Measurements from ENCODE around the gene RALGAPA2. TPM values are rescaled to one million over a fixed set of nuclear protein-coding genes. Genes with fewer than 3 reads are reported as not detected.

RALGAPA2 gene
- polyA plus RNA-seq, 1 donor: 33.1 TPM

GRCh38 chr20:20413810-20414281, 298.6 kb downstream of the RALGAPA2 start:
- no peaks in the 10 kb centered on the region for H3K4me1 ChIP-seq (ENCODE audit: control insufficient read depth, insufficient read depth, low read length)
- no CpG with 5 or more reads among the region's 21 CpGs for WGBS (ENCODE audit: insufficient coverage, low lambda C conversion rate)
- no peaks in the 10 kb centered on the region for H3K9me3 ChIP-seq (ENCODE audit: control insufficient read depth, low read depth, low read length)
- no peak overlapping the region for H3K4me3 ChIP-seq (ENCODE audit: low read length)
- no peak for DNase-seq
- H3K36me3 ChIP-seq (ENCODE audit: control insufficient read depth, insufficient read depth, low read length): peaks cover 14% of the 10 kb centered on the region
- no peak overlapping the region for H3K27ac ChIP-seq (ENCODE audit: low read length)
- H3K27me3 ChIP-seq (ENCODE audit: control insufficient read depth, insufficient read depth, low read length): no peaks in the 10 kb centered on the region

DNA sequence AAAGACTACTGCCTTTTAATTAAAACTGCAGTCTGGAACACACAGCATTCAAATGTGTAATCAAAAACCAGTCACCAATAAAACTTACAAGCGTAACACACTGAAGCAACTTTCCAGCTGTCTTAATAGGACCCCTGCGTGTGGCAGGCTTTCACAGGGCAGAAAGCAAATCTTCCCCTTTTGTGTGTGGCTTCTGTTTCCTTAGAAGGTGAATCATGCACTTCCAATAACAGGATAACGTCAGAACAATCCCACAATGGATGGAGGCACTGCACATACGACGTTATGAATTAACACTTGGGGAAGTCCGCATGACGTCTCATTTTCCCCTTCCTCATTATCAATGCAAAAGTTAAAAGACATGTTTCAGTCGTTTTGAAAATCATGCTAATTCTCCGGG, 299.7 kb downstream of the RALGAPA2 start:
- WGBS (ENCODE audit: insufficient coverage, low lambda C conversion rate): 90% methylated on average over 2 of the region's 9 CpGs

DNA sequence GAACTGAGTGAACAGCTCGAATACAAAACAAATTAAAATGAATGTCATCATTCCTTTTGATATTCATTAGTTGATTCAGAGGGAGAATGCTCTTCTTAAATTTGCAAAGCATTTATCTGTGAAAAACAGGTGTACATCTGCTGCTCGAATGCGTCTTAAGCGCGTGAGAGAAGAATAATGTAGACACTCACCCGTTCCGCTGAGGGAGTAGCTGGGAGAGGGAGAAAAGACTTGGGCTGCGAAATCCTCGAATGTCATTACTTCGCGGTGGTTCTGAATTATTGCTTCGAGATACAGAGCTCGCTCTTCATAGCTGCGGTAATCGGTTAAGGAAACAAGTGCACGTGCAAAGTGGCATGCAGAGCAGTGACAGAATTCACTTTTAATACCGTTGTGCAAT, 300.6 kb downstream of the RALGAPA2 start:
- Histone ChIP-seq H3K36me3 (ENCODE audit: control insufficient read depth, insufficient read depth, low read length) (peaks cover 10% of the 10 kb centered on the region), H3K27me3 (ENCODE audit: control insufficient read depth, insufficient read depth, low read length) (no peaks in the 10 kb centered on the region), H3K4me1 (ENCODE audit: control insufficient read depth, insufficient read depth, low read length) (no peaks in the 10 kb centered on the region), H3K27ac (ENCODE audit: low read length) (no peak overlapping the region), H3K9me3 (ENCODE audit: control insufficient read depth, low read depth, low read length) (no peaks in the 10 kb centered on the region), H3K4me3 (ENCODE audit: low read length) (no peak overlapping the region)
- no peak for DNase-seq
- WGBS (ENCODE audit: insufficient coverage, low lambda C conversion rate): 85% methylated on average over 13 of the region's 17 CpGs

More for the DNA sequence above, 299.7 kb downstream of the RALGAPA2 start:
- Histone ChIP-seq H3K36me3 (ENCODE audit: control insufficient read depth, insufficient read depth, low read length) (peaks cover 10% of the 10 kb centered on the region), H3K27ac (ENCODE audit: low read length) (no peak overlapping the region), H3K9me3 (ENCODE audit: control insufficient read depth, low read depth, low read length) (no peaks in the 10 kb centered on the region), H3K4me1 (ENCODE audit: control insufficient read depth, insufficient read depth, low read length) (no peaks in the 10 kb centered on the region), H3K4me3 (ENCODE audit: low read length) (no peak overlapping the region), H3K27me3 (ENCODE audit: control insufficient read depth, insufficient read depth, low read length) (no peaks in the 10 kb centered on the region)
- no peak for DNase-seq

- H3K36me3 ChIP-seq (ENCODE audit: control insufficient read depth, insufficient read depth, low read length): peaks cover 10% of the 10 kb centered on the region
- no CpG with 5 or more reads among the region's 12 CpGs for WGBS (ENCODE audit: insufficient coverage, low lambda C conversion rate)
- no peaks in the 10 kb centered on the region for H3K4me1 ChIP-seq (ENCODE audit: control insufficient read depth, insufficient read depth, low read length)
- DNase-seq: no peak
- H3K9me3 ChIP-seq (ENCODE audit: control insufficient read depth, low read depth, low read length): no peaks in the 10 kb centered on the region
- H3K4me3 ChIP-seq (ENCODE audit: low read length): no peak overlapping the region
- no peaks in the 10 kb centered on the region for H3K27me3 ChIP-seq (ENCODE audit: control insufficient read depth, insufficient read depth, low read length)
- H3K27ac ChIP-seq (ENCODE audit: low read length): no peak overlapping the region
Measured at GRCh38 chr20:20411402-20411801, 301.0 kb downstream of the RALGAPA2 start.

- peak; percentile 74 to 82 for DNase-seq
- Histone ChIP-seq H3K4me1 (ENCODE audit: control insufficient read depth, insufficient read depth, low read length) (no peaks in the 10 kb centered on the region), H3K27me3 (ENCODE audit: control insufficient read depth, insufficient read depth, low read length) (no peaks in the 10 kb centered on the region), H3K9me3 (ENCODE audit: control insufficient read depth, low read depth, low read length) (no peaks in the 10 kb centered on the region), H3K27ac (ENCODE audit: low read length) (no peak overlapping the region), H3K36me3 (ENCODE audit: control insufficient read depth, insufficient read depth, low read length) (peaks cover 7% of the 10 kb centered on the region), H3K4me3 (ENCODE audit: low read length) (no peak overlapping the region)
- no CpG with 5 or more reads among the region's 6 CpGs for WGBS (ENCODE audit: insufficient coverage, low lambda C conversion rate)
Measured at GRCh38 chr20:20410678-20411077, 301.8 kb downstream of the RALGAPA2 start.

DNA sequence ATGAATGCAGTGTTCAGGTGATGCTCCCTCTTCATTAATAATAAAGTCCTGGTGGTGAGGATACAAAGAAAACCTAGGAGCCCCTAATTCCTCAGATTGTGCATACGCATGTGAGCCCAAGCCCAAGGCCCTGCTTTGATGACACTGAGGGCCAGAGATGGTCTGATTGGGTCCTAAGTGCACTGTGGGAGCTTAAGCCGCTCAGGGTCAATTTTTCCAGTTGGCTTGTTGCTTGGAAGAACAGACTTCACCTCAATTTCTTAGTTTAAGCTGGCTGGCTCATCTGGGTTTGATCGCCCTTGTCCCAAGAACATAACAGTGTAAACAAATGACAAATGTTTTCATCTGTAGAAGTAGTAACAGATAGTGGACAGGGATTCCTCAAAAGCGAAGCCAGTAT, 303.1 kb downstream of the RALGAPA2 start:
- no CpG with 5 or more reads among the region's 4 CpGs for WGBS (ENCODE audit: insufficient coverage, low lambda C conversion rate)
- H3K27ac ChIP-seq (ENCODE audit: low read length): no peak overlapping the region
- DNase-seq: no peak
- H3K4me3 ChIP-seq (ENCODE audit: low read length): no peak overlapping the region
- H3K9me3 ChIP-seq (ENCODE audit: control insufficient read depth, low read depth, low read length): no peaks in the 10 kb centered on the region
- peaks cover 14% of the 10 kb centered on the region for H3K36me3 ChIP-seq (ENCODE audit: control insufficient read depth, insufficient read depth, low read length)
- H3K4me1 ChIP-seq (ENCODE audit: control insufficient read depth, insufficient read depth, low read length): no peaks in the 10 kb centered on the region
- H3K27me3 ChIP-seq (ENCODE audit: control insufficient read depth, insufficient read depth, low read length): no peaks in the 10 kb centered on the region

GRCh38 chr20:20407891-20408805, 304.3 kb downstream of the RALGAPA2 start:
- Histone ChIP-seq H3K4me3 (ENCODE audit: low read length) (no peak overlapping the region), H3K27ac (ENCODE audit: low read length) (no peak overlapping the region), H3K4me1 (ENCODE audit: control insufficient read depth, insufficient read depth, low read length) (no peaks in the 10 kb centered on the region), H3K27me3 (ENCODE audit: control insufficient read depth, insufficient read depth, low read length) (no peaks in the 10 kb centered on the region), H3K9me3 (ENCODE audit: control insufficient read depth, low read depth, low read length) (no peaks in the 10 kb centered on the region), H3K36me3 (ENCODE audit: control insufficient read depth, insufficient read depth, low read length) (peaks cover 20% of the 10 kb centered on the region)
- DNase-seq: no peak
- 81% methylated on average over 2 of the region's 6 CpGs for WGBS (ENCODE audit: insufficient coverage, low lambda C conversion rate)

DNA sequence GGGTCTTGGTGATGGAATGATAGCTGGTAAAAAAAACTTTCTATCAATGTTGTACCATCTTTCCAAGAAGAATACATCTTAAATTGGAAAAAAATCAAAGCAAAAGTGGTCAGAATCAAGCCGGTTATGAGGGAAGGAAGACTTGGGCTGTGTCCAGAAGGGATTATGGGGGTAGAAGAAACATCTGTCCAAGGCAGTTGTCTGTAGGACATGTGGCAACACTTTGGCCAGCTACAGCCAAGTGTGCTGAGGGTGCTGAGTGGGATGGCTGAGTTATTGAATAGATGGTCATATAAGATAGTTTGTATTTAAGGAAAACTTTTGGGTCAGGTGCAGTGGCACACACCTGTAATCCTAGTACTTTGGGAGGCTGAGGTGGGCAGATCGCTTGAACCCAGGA, 306.1 kb downstream of the RALGAPA2 start:
- Histone ChIP-seq H3K4me1 (ENCODE audit: control insufficient read depth, insufficient read depth, low read length) (no peaks in the 10 kb centered on the region), H3K27me3 (ENCODE audit: control insufficient read depth, insufficient read depth, low read length) (no peaks in the 10 kb centered on the region), H3K4me3 (ENCODE audit: low read length) (no peak overlapping the region), H3K36me3 (ENCODE audit: control insufficient read depth, insufficient read depth, low read length) (peaks cover 21% of the 10 kb centered on the region), H3K9me3 (ENCODE audit: control insufficient read depth, low read depth, low read length) (no peaks in the 10 kb centered on the region), H3K27ac (ENCODE audit: low read length) (no peak overlapping the region)
- WGBS (ENCODE audit: insufficient coverage, low lambda C conversion rate): 80% methylated on average over 1 of the region's 2 CpGs
- no peak for DNase-seq

- Histone ChIP-seq H3K4me3 (ENCODE audit: low read length) (no peak overlapping the region), H3K27ac (ENCODE audit: low read length) (no peak overlapping the region), H3K4me1 (ENCODE audit: control insufficient read depth, insufficient read depth, low read length) (no peaks in the 10 kb centered on the region), H3K27me3 (ENCODE audit: control insufficient read depth, insufficient read depth, low read length) (no peaks in the 10 kb centered on the region), H3K9me3 (ENCODE audit: control insufficient read depth, low read depth, low read length) (no peaks in the 10 kb centered on the region), H3K36me3 (ENCODE audit: control insufficient read depth, insufficient read depth, low read length) (peaks cover 21% of the 10 kb centered on the region)
- no CpG with 5 or more reads among the region's 10 CpGs for WGBS (ENCODE audit: insufficient coverage, low lambda C conversion rate)
- no peak for DNase-seq
Measured at GRCh38 chr20:20405623-20406022, 306.8 kb downstream of the RALGAPA2 start.

- H3K27me3 ChIP-seq (ENCODE audit: control insufficient read depth, insufficient read depth, low read length): no peaks in the 10 kb centered on the region
- peaks cover 5% of the 10 kb centered on the region for H3K4me1 ChIP-seq (ENCODE audit: control insufficient read depth, insufficient read depth, low read length)
- peaks cover 21% of the 10 kb centered on the region for H3K36me3 ChIP-seq (ENCODE audit: control insufficient read depth, insufficient read depth, low read length)
- DNase-seq: no peak
- WGBS (ENCODE audit: insufficient coverage, low lambda C conversion rate): 100% methylated on average over 1 of the region's 5 CpGs
- no peak overlapping the region for H3K4me3 ChIP-seq (ENCODE audit: low read length)
- H3K9me3 ChIP-seq (ENCODE audit: control insufficient read depth, low read depth, low read length): no peaks in the 10 kb centered on the region
- no peak overlapping the region for H3K27ac ChIP-seq (ENCODE audit: low read length)
Measured at GRCh38 chr20:20404633-20405032, 307.8 kb downstream of the RALGAPA2 start.
